Adipocyte (in vitro differentiated cells): ENCODE data around the gene CASTOR1.

ENCODE experiments used
- DNase-seq: peaks from one replicate; pipeline ENCODE4 v3.0.0-alpha.2; 2015; ENCODE audit warnings: low read depth
- H3K27me3 ChIP-seq: replicated peaks from 2 replicates; pipeline ENCODE4 v1.7.0; 2013; ENCODE audit warnings: mild to moderate bottlenecking, low read length, moderate library complexity; ENCODE audit not compliant: control insufficient read depth, insufficient read depth
- H3K36me3 ChIP-seq: 2 replicates; pipeline ENCODE4 v1.7.0; 2013; ENCODE audit warnings: low read length, mild to moderate bottlenecking, moderate library complexity; ENCODE audit not compliant: control insufficient read depth, insufficient read depth, severe bottlenecking
- H3K4me1 ChIP-seq: 2 replicates; pipeline ENCODE4 v1.7.0; 2013; ENCODE audit warnings: mild to moderate bottlenecking, low read length, moderate library complexity; ENCODE audit not compliant: control insufficient read depth, insufficient read depth
- H3K4me3 ChIP-seq: 2 replicates; pipeline ENCODE4 v1.7.0; 2013; ENCODE audit warnings: mild to moderate bottlenecking, low read length, moderate library complexity
- H3K9ac ChIP-seq: 2 replicates; pipeline ENCODE4 v1.7.0; 2013; ENCODE audit warnings: mild to moderate bottlenecking, low read length, moderate library complexity
- H3K9me3 ChIP-seq: 2 replicates; pipeline ENCODE4 v1.7.0; 2013; ENCODE audit warnings: mild to moderate bottlenecking, low read length, moderate library complexity; ENCODE audit not compliant: control insufficient read depth

CASTOR1 gene

GRCh38 chr22:30306627-30307011 is 17.3 kb upstream of the CASTOR1 start:
- no peak for DNase-seq
- H3K36me3 ChIP-seq, result peaks cover 20% of the 10 kb centered on the region
- H3K4me1 ChIP-seq, result peaks cover 96% of the 10 kb centered on the region
- no peaks in the 10 kb centered on the region for H3K27me3 ChIP-seq
- H3K9ac ChIP-seq, result no peak overlapping the region
- no peaks in the 10 kb centered on the region for H3K9me3 ChIP-seq
- H3K4me3 ChIP-seq, result no peak overlapping the region

GRCh38 chr22:30305906-30306626 is 16.8 kb upstream of the CASTOR1 start:
- Histone ChIP-seq H3K27me3 (no peaks in the 10 kb centered on the region), H3K4me1 (peaks cover 96% of the 10 kb centered on the region), H3K4me3 (no peak overlapping the region), H3K9me3 (no peaks in the 10 kb centered on the region), H3K9ac (peak overlapping the region; percentile 35), H3K36me3 (peaks cover 25% of the 10 kb centered on the region)
- no peak for DNase-seq

- H3K4me1 ChIP-seq, result peaks cover 91% of the 10 kb centered on the region
- H3K36me3 ChIP-seq, result peaks cover 31% of the 10 kb centered on the region
- H3K9me3 ChIP-seq, result no peaks in the 10 kb centered on the region
- no peaks in the 10 kb centered on the region for H3K27me3 ChIP-seq
- H3K9ac ChIP-seq, result peak overlapping the region; percentile 35
- DNase-seq, result no peak
- H3K4me3 ChIP-seq, result no peak overlapping the region
Measured at GRCh38 chr22:30305519-30305905, 16.2 kb upstream of the CASTOR1 start.

- H3K4me3 ChIP-seq, result peak overlapping the region; percentile 12
- H3K27me3 ChIP-seq, result no peaks in the 10 kb centered on the region
- H3K9me3 ChIP-seq, result no peaks in the 10 kb centered on the region
- peaks cover 83% of the 10 kb centered on the region for H3K4me1 ChIP-seq
- peaks cover 39% of the 10 kb centered on the region for H3K36me3 ChIP-seq
- peak; percentile 56 for DNase-seq
- peak overlapping the region; percentile 35 for H3K9ac ChIP-seq
Measured at GRCh38 chr22:30304495-30305244, 15.4 kb upstream of the CASTOR1 start.

- Histone ChIP-seq H3K9me3 (no peaks in the 10 kb centered on the region), H3K36me3 (peaks cover 56% of the 10 kb centered on the region), H3K9ac (peak overlapping the region; percentile 25), H3K27me3 (no peaks in the 10 kb centered on the region), H3K4me1 (peaks cover 65% of the 10 kb centered on the region), H3K4me3 (no peak overlapping the region)
- no peak for DNase-seq
Measured at GRCh38 chr22:30302810-30303138, 13.5 kb upstream of the CASTOR1 start.

- H3K36me3 ChIP-seq, result peaks cover 62% of the 10 kb centered on the region
- DNase-seq, result peak; percentile 92
Measured at GRCh38 chr22:30301995-30302809, 12.9 kb upstream of the CASTOR1 start.

GRCh38 chr22:30299322-30299721 is 10.0 kb upstream of the CASTOR1 start:
- Histone ChIP-seq H3K4me3 (no peak overlapping the region), H3K4me1 (peaks cover 33% of the 10 kb centered on the region), H3K27me3 (no peaks in the 10 kb centered on the region), H3K9ac (no peak overlapping the region), H3K9me3 (no peaks in the 10 kb centered on the region), H3K36me3 (peaks cover 91% of the 10 kb centered on the region)
- DNase-seq, result no peak

More at GRCh38 chr22:30301995-30302809, 12.9 kb upstream of the CASTOR1 start:
- Histone ChIP-seq H3K9ac (peak overlapping the region; percentile 32), H3K4me3 (peak overlapping the region; percentile 14), H3K27me3 (no peaks in the 10 kb centered on the region), H3K4me1 (peaks cover 62% of the 10 kb centered on the region), H3K9me3 (no peaks in the 10 kb centered on the region)

- Histone ChIP-seq H3K36me3 (peaks cover 91% of the 10 kb centered on the region), H3K27me3 (no peaks in the 10 kb centered on the region), H3K4me1 (peaks cover 22% of the 10 kb centered on the region)
Measured at GRCh38 chr22:30297991-30298701, 8.8 kb upstream of the CASTOR1 start.

GRCh38 chr22:30297276-30297990 is 8.1 kb upstream of the CASTOR1 start:
- Histone ChIP-seq H3K27me3 (no peaks in the 10 kb centered on the region), H3K4me3 (no peak overlapping the region), H3K4me1 (peaks cover 14% of the 10 kb centered on the region), H3K9ac (no peak overlapping the region), H3K9me3 (no peaks in the 10 kb centered on the region), H3K36me3 (peaks cover 92% of the 10 kb centered on the region)
- DNase-seq, result no peak

More at GRCh38 chr22:30297991-30298701, 8.8 kb upstream of the CASTOR1 start:
- Histone ChIP-seq H3K4me3 (no peak overlapping the region), H3K9me3 (no peaks in the 10 kb centered on the region), H3K9ac (no peak overlapping the region)
- DNase-seq, result no peak

- no peaks in the 10 kb centered on the region for H3K9me3 ChIP-seq
- no peaks in the 10 kb centered on the region for H3K27me3 ChIP-seq
- no peak overlapping the region for H3K4me3 ChIP-seq
- DNase-seq, result no peak
- H3K4me1 ChIP-seq, result peaks cover 8% of the 10 kb centered on the region
- H3K36me3 ChIP-seq, result peaks cover 98% of the 10 kb centered on the region
- no peak overlapping the region for H3K9ac ChIP-seq
Measured at GRCh38 chr22:30296833-30297232, 7.5 kb upstream of the CASTOR1 start.
